H1 (cell line): Measurements from ENCODE around the gene SAMM50. TPM values are rescaled to one million over a fixed set of nuclear protein-coding genes. Genes with fewer than 3 reads are reported as not detected.

ENCODE experiments used
- CTCF ChIA-PET: fragments of 300-600 bp; sonication (Branson Sonifier 250); formaldehyde crosslinking; loops from one replicate; lab custom pipeline; 2021; ENCODE audit not compliant: partially characterized antibody; lab: Charles Lee
- POLR2A ChIA-PET: fragments of 300-600 bp; sonication (Branson Sonifier 250); formaldehyde crosslinking; loops from one replicate; lab custom pipeline; 2021; ENCODE audit warnings: inconsistent platforms; ENCODE audit not compliant: partially characterized antibody; lab: Charles Lee
- DNase-seq, 2 experiments: peaks; one replicate each; pipeline versions ENCODE4 v3.0.0 to v3.0.0-alpha.2; 2010 to 2022; ENCODE audit warnings: low spot score in 2 of 2, low read depth in 1 of 2, mixed read lengths in 1 of 2
- FAIRE-seq: peaks from 2 replicates; lab custom pipeline; 2011; peaks lifted over from hg19 to GRCh38; lab: Jason Lieb, UNC
- H2AFZ ChIP-seq: 2 replicates; pipeline ENCODE4 v1.8.1; 2012; ENCODE audit warnings: low read length, inconsistent platforms
- H2AK5ac ChIP-seq: 2 replicates; pipeline ENCODE4 v1.6.1; 2013; ENCODE audit warnings: low read depth, low read length
- H2BK120ac ChIP-seq: replicated peaks from 2 replicates; pipeline ENCODE3; 2013; ENCODE audit warnings: low read depth, low read length, inconsistent platforms
- H2BK12ac ChIP-seq: 2 replicates; pipeline ENCODE4 v1.6.1; 2013; ENCODE audit warnings: low read depth, low read length
- H2BK15ac ChIP-seq: 2 replicates; pipeline ENCODE4 v1.6.1; 2013; ENCODE audit warnings: low read length
- H2BK20ac ChIP-seq: 2 replicates; pipeline ENCODE4 v1.6.1; 2013; ENCODE audit warnings: low read length
- H2BK5ac ChIP-seq: 2 replicates; pipeline ENCODE4 v1.6.1; 2013; ENCODE audit warnings: low read depth, low read length
- H3K14ac ChIP-seq: 2 replicates; pipeline ENCODE4 v1.6.1; 2013; ENCODE audit warnings: inconsistent platforms; ENCODE audit not compliant: insufficient read length
- H3K18ac ChIP-seq: 2 replicates; pipeline ENCODE4 v1.6.1; 2013; ENCODE audit warnings: low read length; ENCODE audit errors: extremely low read depth
- H3K23ac ChIP-seq: 2 replicates; pipeline ENCODE4 v1.6.1; 2013; ENCODE audit warnings: inconsistent platforms; ENCODE audit not compliant: insufficient read length
- H3K23me2 ChIP-seq: 2 replicates; pipeline ENCODE4 v1.6.1; 2013; ENCODE audit warnings: low read depth, low read length
- H3K27ac ChIP-seq: 2 replicates; pipeline ENCODE4 v1.6.1; 2011; ENCODE audit warnings: low read depth, low read length, inconsistent platforms
- H3K27me3 ChIP-seq, 4 experiments: replicated peaks in 1 of 4; 1 replicate in 1 of 4; 2 replicates in 3 of 4; pipeline versions ENCODE4 v1.6.1 to v1.8.1; 2011 to 2013; ENCODE audit warnings: low read length in 3 of 4, mild to moderate bottlenecking in 3 of 4, inconsistent platforms in 2 of 4, mixed read lengths in 2 of 4, moderate library complexity in 1 of 4; ENCODE audit not compliant: control insufficient read depth in 3 of 4, insufficient read depth in 3 of 4; ENCODE audit errors: extremely low read depth in 1 of 4
- H3K36me3 ChIP-seq, 4 experiments: 2 replicates each; pipeline versions ENCODE4 v1.6.1 to v1.8.1; 2011 to 2013; ENCODE audit warnings: mild to moderate bottlenecking in 4 of 4, low read length in 3 of 4, moderate library complexity in 2 of 4, control low read depth in 1 of 4, inconsistent platforms in 1 of 4; ENCODE audit not compliant: insufficient read depth in 4 of 4, control insufficient read depth in 2 of 4
- H3K4ac ChIP-seq: replicated peaks from 2 replicates; pipeline ENCODE3; 2013; ENCODE audit warnings: low read length, low read depth, mixed read lengths, inconsistent platforms; ENCODE audit not compliant: insufficient read length
- H3K4me1 ChIP-seq, 4 experiments: replicated peaks in 1 of 4; 1 replicate in 1 of 4; 2 replicates in 3 of 4; pipeline versions ENCODE4 v1.6.1 to v1.8.1; 2011 to 2013; ENCODE audit warnings: low read length in 3 of 4, inconsistent platforms in 2 of 4, mixed read lengths in 1 of 4; ENCODE audit not compliant: insufficient read depth in 4 of 4, control insufficient read depth in 3 of 4
- H3K4me2 ChIP-seq, 2 experiments: 2 replicates each; pipeline versions ENCODE4 v1.6.1 to v1.8.1; 2011 to 2013; ENCODE audit warnings: low read depth in 2 of 2, low read length in 2 of 2, control low read depth in 1 of 2, inconsistent platforms in 1 of 2, mild to moderate bottlenecking in 1 of 2; ENCODE audit not compliant: insufficient read depth in 1 of 2
- H3K4me3 ChIP-seq, 4 experiments: fragments of 200-600, 300-600 bp in 1 of 4; sonication (generic), shearing (Covaris generic), sonication (Bioruptor Twin) in 1 of 4; 2 replicates each; pipeline versions ENCODE4 v1.5.1 to v1.8.1; 2011 to 2016; ENCODE audit warnings: low read length in 4 of 4, low read depth in 3 of 4, control low read depth in 2 of 4, inconsistent platforms in 2 of 4, mild to moderate bottlenecking in 2 of 4, mixed read lengths in 1 of 4, moderate library complexity in 1 of 4; ENCODE audit not compliant: insufficient read depth in 2 of 4; ENCODE audit errors: extremely low read depth in 1 of 4
- H3K56ac ChIP-seq: replicated peaks from 2 replicates; pipeline ENCODE3; 2013; ENCODE audit warnings: low read depth, mild to moderate bottlenecking, mixed read lengths, low read length, inconsistent platforms; ENCODE audit not compliant: insufficient read length
- H3K79me1 ChIP-seq: 2 replicates; pipeline ENCODE4 v1.6.1; 2013; ENCODE audit warnings: low read depth, low read length, control low read depth
- H3K79me2 ChIP-seq, 2 experiments: 2 replicates each; pipeline versions ENCODE4 v1.6.1 to v1.8.1; 2012 to 2013; ENCODE audit warnings: low read length in 2 of 2, mild to moderate bottlenecking in 2 of 2, inconsistent platforms in 1 of 2; ENCODE audit not compliant: insufficient read depth in 2 of 2, control insufficient read depth in 1 of 2
- H3K9ac ChIP-seq, 4 experiments: replicated peaks in 1 of 4; 1 replicate in 1 of 4; 2 replicates in 3 of 4; pipeline versions ENCODE4 v1.6.1 to v1.8.1; 2011 to 2013; ENCODE audit warnings: low read depth in 3 of 4, low read length in 3 of 4, control low read depth in 2 of 4, mild to moderate bottlenecking in 2 of 4, moderate library complexity in 2 of 4, inconsistent platforms in 1 of 4; ENCODE audit errors: extremely low read depth in 1 of 4
- H3K9me3 ChIP-seq, 2 experiments: 2 replicates each; pipeline versions ENCODE4 v1.6.1 to v1.8.1; 2012 to 2013; ENCODE audit warnings: mild to moderate bottlenecking in 2 of 2, moderate library complexity in 2 of 2, control low read depth in 1 of 2, inconsistent platforms in 1 of 2, low read depth in 1 of 2, low read length in 1 of 2, mixed read lengths in 1 of 2; ENCODE audit not compliant: insufficient read depth in 2 of 2
- H4K20me1 ChIP-seq, 2 experiments: replicated peaks in 1 of 2; 2 replicates each; pipeline versions ENCODE3 to v1.8.1; 2011 to 2013; ENCODE audit warnings: inconsistent platforms in 2 of 2, low read length in 2 of 2, mild to moderate bottlenecking in 1 of 2; ENCODE audit not compliant: insufficient read depth in 2 of 2, control insufficient read depth in 1 of 2
- H4K5ac ChIP-seq: 2 replicates; pipeline ENCODE4 v1.6.1; 2013; ENCODE audit warnings: low read length, low read depth, mixed read lengths, inconsistent platforms; ENCODE audit not compliant: insufficient read length
- H4K8ac ChIP-seq: 2 replicates; pipeline ENCODE4 v1.8.0; 2013; ENCODE audit warnings: mild to moderate bottlenecking, moderate library complexity, low read length, inconsistent platforms; ENCODE audit not compliant: insufficient read depth; ENCODE audit errors: extremely low read depth
- H4K91ac ChIP-seq: replicated peaks from 2 replicates; pipeline ENCODE3; 2013; ENCODE audit warnings: low read length, mixed read lengths, inconsistent platforms; ENCODE audit not compliant: insufficient read length
- CTBP2 ChIP-seq: IDR thresholded peaks from 2 replicates; pipeline ENCODE4 v1.7.0; 2011; ENCODE audit warnings: borderline replicate concordance, mild to moderate bottlenecking, moderate library complexity, mixed read lengths, low read length; ENCODE audit not compliant: insufficient read depth, insufficient read length
- GABPA ChIP-seq: IDR thresholded peaks from 2 replicates; pipeline ENCODE4 v1.6.1; 2011; ENCODE audit warnings: mild to moderate bottlenecking, low read length, moderate library complexity, borderline replicate concordance; ENCODE audit not compliant: insufficient read depth
- GTF2F1 ChIP-seq: IDR thresholded peaks from 2 replicates; pipeline ENCODE4 v1.6.1; 2012; ENCODE audit warnings: low read depth, low read length, improper control_type of control experiment, borderline replicate concordance
- HDAC6 ChIP-seq: IDR thresholded peaks from one replicate; pipeline ENCODE4 v1.7.1; 2012; ENCODE audit warnings: low read depth, mild to moderate bottlenecking, inconsistent platforms, low read length, moderate library complexity
- JUND ChIP-seq: IDR thresholded peaks from 2 replicates; pipeline ENCODE4 v1.6.1; 2011; ENCODE audit warnings: mild to moderate bottlenecking, improper control_type of control experiment, low read length
- KDM1A ChIP-seq: fragments of 200-600, 300-600 bp; sonication (generic); IDR thresholded peaks from 2 replicates; pipeline ENCODE4 v1.7.1; 2016; ENCODE audit warnings: mild to moderate bottlenecking, low read length, borderline replicate concordance
- KDM5A ChIP-seq: fragments of 200-600 bp; IDR thresholded peaks from 2 replicates; pipeline ENCODE4 v1.7.1; 2012; ENCODE audit warnings: mild to moderate bottlenecking, low read length, inconsistent platforms, mixed read lengths
- PHF8 ChIP-seq: fragments of 200-600 bp; sonication (generic); conservative IDR thresholded peaks from 2 replicates; pipeline ENCODE4 v1.7.1; 2012; ENCODE audit warnings: low read depth, mild to moderate bottlenecking, inconsistent platforms, low read length, moderate library complexity
- POLR2AphosphoS5 ChIP-seq: IDR thresholded peaks from 2 replicates; pipeline ENCODE4 v1.6.1; 2011; ENCODE audit warnings: low read depth, low read length
- RXRA ChIP-seq: IDR thresholded peaks from 2 replicates; pipeline ENCODE4 v1.6.1; 2011; ENCODE audit warnings: low read depth, mild to moderate bottlenecking, low read length, moderate library complexity; ENCODE audit not compliant: insufficient read depth
- SAP30 ChIP-seq: fragments of 300-600 bp; sonication (generic); IDR thresholded peaks from 2 replicates; pipeline ENCODE4 v1.7.1; 2012; ENCODE audit warnings: low read length, moderate library complexity, mild to moderate bottlenecking, inconsistent platforms; ENCODE audit not compliant: insufficient read depth, insufficient replicate concordance
- SIRT6 ChIP-seq: IDR thresholded peaks from one replicate; pipeline ENCODE4 v1.7.1; 2012; ENCODE audit warnings: low read length, inconsistent platforms
- TAF7 ChIP-seq: optimal IDR thresholded peaks from 2 replicates; pipeline ENCODE3; 2011; ENCODE audit warnings: low read depth, mild to moderate bottlenecking, inconsistent platforms, low read length, moderate library complexity, borderline replicate concordance
- WGBS, 2 experiments: shearing (Covaris generic) in 1 of 2; methylation state at CpG; one replicate each; pipeline versions ENCODE4 v1.1.6 to v1.1.7; 2013 to 2015; ENCODE audit warnings: low lambda C conversion rate in 2 of 2, mixed read lengths in 2 of 2, inconsistent platforms in 1 of 2, low coverage in 1 of 2, missing lambda C conversion rate in 1 of 2; ENCODE audit not compliant: insufficient replicate concordance in 2 of 2, insufficient coverage in 1 of 2, insufficient read length in 1 of 2; ENCODE audit errors: extremely low coverage in 1 of 2, missing lambda C conversion rate in 1 of 2; 5-methylcytosine and 5-hydroxymethylcytosine counted together
- polyA plus RNA-seq, 7 experiments: library from polyadenylated mRNA; depleted of rRNA in 3 of 7; stranded (reverse) in 5 of 7; unstranded in 2 of 7; fragments of >200 nt in 5 of 7; fragments of 200-250 nt in 2 of 7; gene quantifications; 1 replicate in 5 of 7; 2 replicates in 1 of 7; 4 replicates in 1 of 7; pipeline versions ENCODE4 v1.2.1 to v1.2.3, GENCODE V29; 2011 to 2013; ENCODE audit warnings: missing spikeins in 2 of 7, mixed read lengths in 2 of 7
- total RNA-seq: library from RNA; stranded (reverse); fragmentation: NEBNext Ultra II Directional; extraction: Animal tissue kit (Norgen Biotek cat#: 25700); gene quantifications from 2 replicates; pipeline ENCODE4 v1.2.1, GENCODE V29; 2021

Gene SAMM50
- total and polyA plus RNA-seq, 2 of the 8 experiments (the other 6 are each of a cell fraction or from before 2014, with no cell fraction given), result 45.4 to 70.3 TPM

GRCh38 chr22:43994006-43994405 lies 38.8 kb downstream of the SAMM50 start:
- Histone ChIP-seq H4K5ac (no peak overlapping the region), H3K14ac (no peak overlapping the region), H3K27ac (no peak overlapping the region), H3K23me2 (no peaks in the 10 kb centered on the region), H2AFZ (no peak overlapping the region), H4K20me1 (peaks cover 0 to 9% of the 10 kb centered on the region in 2 experiments), H2AK5ac (no peak overlapping the region), H3K79me1 (no peaks in the 10 kb centered on the region), H3K79me2 (no peaks in the 10 kb centered on the region), H3K23ac (no peak overlapping the region), H3K4me1 (peaks cover 0 to 2% (median 1%) of the 10 kb centered on the region in 4 experiments; a peak in 3 of 7 replicates), H2BK20ac (no peak overlapping the region), H3K9ac (no peak overlapping the region), H3K27me3 (no peaks in the 10 kb centered on the region), H3K9me3 (no peaks in the 10 kb centered on the region), H4K91ac (no peak overlapping the region), H3K18ac (no peak overlapping the region), H3K56ac (no peak overlapping the region), H3K4ac (no peak overlapping the region), H3K4me3 (no peak overlapping the region), H3K4me2 (no peak overlapping the region), H2BK12ac (no peak overlapping the region), H2BK5ac (no peak overlapping the region), H2BK120ac (no peak overlapping the region), H2BK15ac (no peak overlapping the region), H4K8ac (no peak overlapping the region), H3K36me3 (peaks cover 3 to 24% (median 19%) of the 10 kb centered on the region in 4 experiments; a peak in 5 of 8 replicates)
- whole genome bisulfite sequencing, 2 experiments, result 92% methylated on average over 11 of the region's 11 CpGs; no CpG with 5 or more reads in 1 of the 2 experiments
- TF ChIP-seq POLR2AphosphoS5 (no peak), KDM5A (no peak), SAP30 (no peak), GTF2F1 (no peak), JUND (no peak), HDAC6 (no peak), SIRT6 (no peak), KDM1A (no peak), TAF7 (no peak), GABPA (no peak), PHF8 (no peak), RXRA (no peak), CTBP2 (no peak)
- no peak for FAIRE-seq
- DNase-seq, result no peak
- ChIA-PET CTCF (interaction anchor here (0.6 to 5.7 kb wide), 67 partner anchors 10 to 650 kb away, joined by 3 to 100 read pairs (median 5); no protein-coding TSS in a partner anchor), POLR2A (no interaction called here)
